IMR-90 (cell line): Measurements from ENCODE around the gene ADRA2C. TPM values are rescaled to one million over a fixed set of nuclear protein-coding genes. Genes with fewer than 3 reads are reported as not detected.

ENCODE experiments used
- ATAC-seq: fragments of 200-7000 bp; cut with Tn5 transposase; 2 replicates; pipeline ENCODE4 v1.9.1; 2020; ENCODE audit warnings: low read depth, mild to moderate bottlenecking, moderate library complexity
- BruUV-seq: library from RNA; stranded (reverse); fragments of 400-500 nt; replicated peaks from 2 replicates; lab custom pipeline; 2021; lab: Mats Ljungman, UMichigan
- CTCF ChIA-PET: fragments of 300-600 bp; formaldehyde crosslinking; extraction: SDS; loops from one replicate; lab custom pipeline; 2021; ENCODE audit warnings: antibody characterized with exemption; lab: Yijun Ruan, JAX
- POLR2A ChIA-PET: fragments of 300-600 bp; sonication (Branson Sonifier 250); formaldehyde crosslinking; loops from one replicate; lab custom pipeline; 2022; ENCODE audit warnings: antibody characterized with exemption; ENCODE audit not compliant: unreplicated experiment; lab: Charles Lee
- DNase-seq: peaks from one replicate; pipeline ENCODE4 v3.0.0; 2013
- H2AFZ ChIP-seq: replicated peaks from 2 replicates; pipeline ENCODE3; 2013; ENCODE audit warnings: low read length, mild to moderate bottlenecking; ENCODE audit not compliant: poor library complexity
- H2AK5ac ChIP-seq: 2 replicates; pipeline ENCODE4 v1.6.1; 2013; ENCODE audit warnings: low read depth, low read length, inconsistent platforms
- H2AK9ac ChIP-seq: replicated peaks from 2 replicates; pipeline ENCODE3; 2013; ENCODE audit warnings: mild to moderate bottlenecking, low read depth, low read length, moderate library complexity; ENCODE audit not compliant: poor library complexity
- H2BK120ac ChIP-seq: 2 replicates; pipeline ENCODE4 v1.6.1; 2013; ENCODE audit warnings: low read depth, low read length, inconsistent platforms
- H2BK15ac ChIP-seq: 3 replicates; pipeline ENCODE4 v1.6.1; 2013; ENCODE audit warnings: low read depth, low read length, inconsistent platforms
- H2BK20ac ChIP-seq: 2 replicates; pipeline ENCODE4 v1.6.1; 2013; ENCODE audit warnings: low read depth, mild to moderate bottlenecking, inconsistent platforms, low read length, moderate library complexity
- H2BK5ac ChIP-seq: 2 replicates; pipeline ENCODE4 v1.6.1; 2013; ENCODE audit warnings: mild to moderate bottlenecking, low read depth, low read length, inconsistent platforms; ENCODE audit not compliant: poor library complexity, severe bottlenecking
- H3K14ac ChIP-seq: replicated peaks from 2 replicates; pipeline ENCODE4 v1.6.1; 2013; ENCODE audit warnings: low read depth, low read length, inconsistent platforms
- H3K18ac ChIP-seq: 2 replicates; pipeline ENCODE4 v1.6.1; 2013; ENCODE audit warnings: low read depth, low read length, control low read depth
- H3K23ac ChIP-seq: 2 replicates; pipeline ENCODE4 v1.6.1; 2013; ENCODE audit warnings: low read depth, low read length, inconsistent platforms
- H3K27ac ChIP-seq: 2 replicates; pipeline ENCODE4 v1.5.1; 2013; ENCODE audit warnings: mild to moderate bottlenecking, control low read depth, low read length; ENCODE audit not compliant: insufficient read depth
- H3K27me3 ChIP-seq: 2 replicates; pipeline ENCODE4 v1.6.1; 2013; ENCODE audit warnings: low read length; ENCODE audit not compliant: control insufficient read depth, insufficient read depth
- H3K36me3 ChIP-seq: 2 replicates; pipeline ENCODE4 v1.6.1; 2013; ENCODE audit warnings: low read length, mixed read lengths; ENCODE audit not compliant: control insufficient read depth, insufficient read depth
- H3K4ac ChIP-seq: 2 replicates; pipeline ENCODE4 v1.6.1; 2013; ENCODE audit warnings: low read depth, low read length, inconsistent platforms
- H3K4me1 ChIP-seq: 2 replicates; pipeline ENCODE4 v1.6.1; 2013; ENCODE audit warnings: low read length, mixed read lengths; ENCODE audit not compliant: control insufficient read depth, insufficient read depth
- H3K4me2 ChIP-seq: 2 replicates; pipeline ENCODE4 v1.6.1; 2013; ENCODE audit warnings: low read depth, mild to moderate bottlenecking, control low read depth, low read length, moderate library complexity
- H3K4me3 ChIP-seq: 2 replicates; pipeline ENCODE4 v1.5.1; 2013; ENCODE audit warnings: low read depth, mild to moderate bottlenecking, control low read depth, low read length, moderate library complexity; ENCODE audit not compliant: insufficient read depth
- H3K56ac ChIP-seq: 2 replicates; pipeline ENCODE4 v1.6.1; 2013; ENCODE audit warnings: low read length, inconsistent platforms; ENCODE audit not compliant: insufficient read depth; ENCODE audit errors: extremely low read depth
- H3K79me1 ChIP-seq, 2 experiments: 2 replicates each; pipeline ENCODE4 v1.6.1; 2013; ENCODE audit warnings: low read length in 2 of 2, inconsistent platforms in 1 of 2, low read depth in 1 of 2
- H3K9ac ChIP-seq: 2 replicates; pipeline ENCODE4 v1.6.1; 2013; ENCODE audit warnings: low read depth, low read length, control low read depth
- H3K9me1 ChIP-seq: 2 replicates; pipeline ENCODE4 v1.6.1; 2013; ENCODE audit warnings: low read length, inconsistent platforms; ENCODE audit not compliant: insufficient read depth
- H3K9me3 ChIP-seq: 2 replicates; pipeline ENCODE4 v1.6.1; 2013; ENCODE audit warnings: low read length; ENCODE audit not compliant: control insufficient read depth, insufficient read depth
- H4K20me1 ChIP-seq: 2 replicates; pipeline ENCODE4 v1.6.1; 2013; ENCODE audit warnings: low read length, inconsistent platforms; ENCODE audit not compliant: insufficient read depth
- H4K5ac ChIP-seq: 2 replicates; pipeline ENCODE4 v1.6.1; 2013; ENCODE audit warnings: mild to moderate bottlenecking, low read depth, low read length, control low read depth
- H4K8ac ChIP-seq, 2 experiments: 2 replicates each; pipeline ENCODE4 v1.6.1; 2013; ENCODE audit warnings: low read depth in 2 of 2, low read length in 2 of 2, control low read depth in 1 of 2, inconsistent platforms in 1 of 2
- H4K91ac ChIP-seq: 2 replicates; pipeline ENCODE4 v1.6.1; 2013; ENCODE audit warnings: low read depth, low read length, inconsistent platforms; ENCODE audit not compliant: insufficient read depth
- BHLHE40 ChIP-seq: fragments of 150-350 bp; IDR thresholded peaks from 2 replicates; pipeline ENCODE4 v1.6.1; 2016; ENCODE audit warnings: mild to moderate bottlenecking, low read depth, low read length
- CEBPB ChIP-seq: IDR thresholded peaks from 2 replicates; pipeline ENCODE4 v1.6.1; 2012; ENCODE audit warnings: low read depth, low read length, improper control_type of control experiment
- CHD1 ChIP-seq: IDR thresholded peaks from 2 replicates; pipeline ENCODE4 v1.6.1; 2012; ENCODE audit warnings: low read depth, low read length, improper control_type of control experiment
- CTCF ChIP-seq: conservative IDR thresholded peaks from 2 replicates; pipeline ENCODE4 v1.5.1; 2012; ENCODE audit warnings: mild to moderate bottlenecking, low read depth, low read length, improper control_type of control experiment
- ELK1 ChIP-seq: fragments of 150-350 bp; IDR thresholded peaks from 2 replicates; pipeline ENCODE4 v1.6.1; 2016; ENCODE audit warnings: low read depth, mild to moderate bottlenecking, low read length, moderate library complexity, borderline replicate concordance
- FOS ChIP-seq: fragments of 150-350 bp; IDR thresholded peaks from 2 replicates; pipeline ENCODE4 v1.6.1; 2016; ENCODE audit warnings: low read depth, low read length
- MAFK ChIP-seq: IDR thresholded peaks from 2 replicates; pipeline ENCODE4 v1.6.1; 2012; ENCODE audit warnings: low read depth, low read length, improper control_type of control experiment
- MAZ ChIP-seq: IDR thresholded peaks from 2 replicates; pipeline ENCODE4 v1.6.1; 2012; ENCODE audit warnings: low read depth, mild to moderate bottlenecking, low read length, improper control_type of control experiment, moderate library complexity, borderline replicate concordance
- MXI1 ChIP-seq: IDR thresholded peaks from 2 replicates; pipeline ENCODE4 v1.6.1; 2012; ENCODE audit warnings: low read depth, mild to moderate bottlenecking, low read length, moderate library complexity, borderline replicate concordance
- NFE2L2 ChIP-seq: fragments of 150-350 bp; IDR thresholded peaks from 2 replicates; pipeline ENCODE4 v1.6.1; 2016; ENCODE audit warnings: low read depth, mild to moderate bottlenecking, low read length
- POLR2A ChIP-seq: IDR thresholded peaks from 2 replicates; pipeline ENCODE4 v1.6.1; 2012; ENCODE audit warnings: mild to moderate bottlenecking, low read depth, low read length
- RAD21 ChIP-seq: IDR thresholded peaks from 2 replicates; pipeline ENCODE4 v1.6.1; 2012; ENCODE audit warnings: low read length, improper control_type of control experiment
- RCOR1 ChIP-seq: IDR thresholded peaks from 2 replicates; pipeline ENCODE4 v1.6.1; 2012; ENCODE audit warnings: mild to moderate bottlenecking, low read length, improper control_type of control experiment; ENCODE audit not compliant: insufficient replicate concordance
- RFX5 ChIP-seq: IDR thresholded peaks from 2 replicates; pipeline ENCODE4 v1.8.0; 2012; ENCODE audit warnings: low read depth, mild to moderate bottlenecking, low read length, moderate library complexity
- SMC3 ChIP-seq: fragments of 150-350 bp; IDR thresholded peaks from 2 replicates; pipeline ENCODE4 v1.6.1; 2016; ENCODE audit warnings: low read depth, mild to moderate bottlenecking, antibody characterized with exemption, low read length, moderate library complexity
- USF2 ChIP-seq: fragments of 150-350 bp; IDR thresholded peaks from 2 replicates; pipeline ENCODE4 v1.6.1; 2017; ENCODE audit warnings: mild to moderate bottlenecking, antibody characterized with exemption, low read length, low read depth
- WGBS, 2 experiments: methylation state at CpG; one replicate each; pipeline versions ENCODE4 v1.1.5 to v1.1.7; 2013; ENCODE audit warnings: missing lambda C conversion rate in 2 of 2; ENCODE audit not compliant: insufficient read length in 1 of 2; ENCODE audit errors: extremely low coverage in 2 of 2; 5-methylcytosine and 5-hydroxymethylcytosine counted together
- dilution Hi-C: fragments of 300-500 bp; cut with HindIII; formaldehyde crosslinking; loops from one replicate; pipeline ENCODE4 v1.14.3; 2018; ENCODE audit warnings: low sequenced_read_pairs; ENCODE audit not compliant: unreplicated experiment
- in situ Hi-C: fragments of 300-500 bp; cut with MboI; formaldehyde crosslinking; loops from 3 replicates; pipeline ENCODE4 v1.14.3; 2019; ENCODE audit warnings: low sequenced_read_pairs, inconsistent platforms, mixed read lengths
- intact Hi-C: fragments of 100-400 bp; cut with micrococcal nuclease; formaldehyde crosslinking; loops from 2 replicates; pipeline ENCODE4 v1.10.0; 2022
- polyA plus RNA-seq, 3 experiments: library from polyadenylated mRNA; depleted of rRNA; stranded (reverse); fragments of >200 nt; gene quantifications; 2 replicates each; pipeline ENCODE4 v1.2.3, GENCODE V29; 2012; ENCODE audit warnings: low replicate concordance in 1 of 3
- total RNA-seq: library from RNA; depleted of rRNA; stranded (reverse); fragments of >200 nt; gene quantifications from 2 replicates; pipeline ENCODE4 v1.2.3, GENCODE V29; 2012

ADRA2C gene
- total and polyA plus RNA-seq, 2 of the 4 experiments (the other 2 are of a cell fraction) = under 0.01 to 0.14 TPM

- H3K14ac ChIP-seq = no peak overlapping the region
- in situ Hi-C loops = no loop called here
- H3K4me1 ChIP-seq = no peaks in the 10 kb centered on the region
- no peaks in the 10 kb centered on the region for H3K79me1 ChIP-seq
- no peak overlapping the region for H4K8ac ChIP-seq
- H2BK15ac ChIP-seq = no peak overlapping the region
- WGBS, 2 experiments = no CpG with 5 or more reads among the region's 8 CpGs
- H3K9me1 ChIP-seq = no peaks in the 10 kb centered on the region
- ChIA-PET CTCF (no interaction called here), POLR2A (no interaction called here)
- no peak overlapping the region for H3K23ac ChIP-seq
- dilution Hi-C loops = no loop called here
- no peak overlapping the region for H2AFZ ChIP-seq
- no peak overlapping the region for H3K18ac ChIP-seq
- no peak overlapping the region for H2AK9ac ChIP-seq
- H4K91ac ChIP-seq = no peak overlapping the region
- no peak overlapping the region for H2BK120ac ChIP-seq
- no peaks in the 10 kb centered on the region for H3K9me3 ChIP-seq
- TF ChIP-seq RCOR1 = no peak
- no peak for TF ChIP-seq SMC3
- TF ChIP-seq BHLHE40 = no peak
- TF ChIP-seq ELK1 = no peak
- no peak for TF ChIP-seq NFE2L2
- no peak for TF ChIP-seq FOS
- TF ChIP-seq CEBPB = no peak
- no peak for TF ChIP-seq RFX5
- TF ChIP-seq CHD1 = no peak
- no peak for TF ChIP-seq RAD21
- TF ChIP-seq POLR2A = no peak
- no peak for TF ChIP-seq MAFK
- no peak for TF ChIP-seq MAZ
- TF ChIP-seq MXI1 = no peak
- no peak for TF ChIP-seq USF2
- no peak for TF ChIP-seq CTCF
- H3K4me3 ChIP-seq = no peak overlapping the region
- H3K36me3 ChIP-seq = no peaks in the 10 kb centered on the region
- no peak overlapping the region for H3K56ac ChIP-seq
- ATAC-seq (no peak), DNase-seq (no peak)
- H4K5ac ChIP-seq = no peak overlapping the region
- no peaks in the 10 kb centered on the region for H4K20me1 ChIP-seq
- intact Hi-C loops = no loop called here
- no peak overlapping the region for H2BK20ac ChIP-seq
- no peak overlapping the region for H2BK5ac ChIP-seq
- BruUV-seq = no TSS peak
- H3K9ac ChIP-seq = no peak overlapping the region
- H2AK5ac ChIP-seq = no peak overlapping the region
- no peak overlapping the region for H3K27ac ChIP-seq
- H3K4ac ChIP-seq = no peak overlapping the region
- H3K27me3 ChIP-seq = peaks cover 18% of the 10 kb centered on the region; the same call in 1 of the 2 replicates
- H3K4me2 ChIP-seq = no peak overlapping the region
Measured at GRCh38 chr4:3801521-3801920, 35.3 kb downstream of the ADRA2C start.
